Nephron progenitor cell (in vitro differentiated cells): ENCODE results near the gene AOAH.

Experiments
- DNase-seq: peaks from one replicate; pipeline ENCODE4 v3.0.0; 2021
- H3K27ac Mint-ChIP-seq: 2 replicates; pipeline ENCODE4 v1.8.0; 2021; ENCODE audit warnings: mild to moderate bottlenecking, moderate library complexity, mixed read lengths
- H3K27me3 Mint-ChIP-seq: 2 replicates; pipeline ENCODE4 v1.8.0; 2021; ENCODE audit warnings: mild to moderate bottlenecking, low read depth, mixed read lengths; ENCODE audit not compliant: poor library complexity
- H3K36me3 Mint-ChIP-seq: 2 replicates; pipeline ENCODE4 v1.8.0; 2021; ENCODE audit warnings: low read depth, mixed read lengths
- H3K4me1 Mint-ChIP-seq: 2 replicates; pipeline ENCODE4 v1.8.0; 2021; ENCODE audit warnings: mixed read lengths
- H3K4me3 Mint-ChIP-seq: 2 replicates; pipeline ENCODE4 v1.8.0; 2021; ENCODE audit warnings: mild to moderate bottlenecking, moderate library complexity, mixed read lengths
- H3K9me3 Mint-ChIP-seq: 2 replicates; pipeline ENCODE4 v1.8.0; 2021; ENCODE audit warnings: mild to moderate bottlenecking, moderate library complexity, mixed read lengths
- TF ChIP-seq, protein P1 (sequence below): fragments of 200-600 bp; sonication (generic); IDR thresholded peaks from 2 replicates; pipeline ENCODE4 v1.5.0; 2021; ENCODE audit warnings: antibody characterized with exemption

The AOAH gene

DNA sequence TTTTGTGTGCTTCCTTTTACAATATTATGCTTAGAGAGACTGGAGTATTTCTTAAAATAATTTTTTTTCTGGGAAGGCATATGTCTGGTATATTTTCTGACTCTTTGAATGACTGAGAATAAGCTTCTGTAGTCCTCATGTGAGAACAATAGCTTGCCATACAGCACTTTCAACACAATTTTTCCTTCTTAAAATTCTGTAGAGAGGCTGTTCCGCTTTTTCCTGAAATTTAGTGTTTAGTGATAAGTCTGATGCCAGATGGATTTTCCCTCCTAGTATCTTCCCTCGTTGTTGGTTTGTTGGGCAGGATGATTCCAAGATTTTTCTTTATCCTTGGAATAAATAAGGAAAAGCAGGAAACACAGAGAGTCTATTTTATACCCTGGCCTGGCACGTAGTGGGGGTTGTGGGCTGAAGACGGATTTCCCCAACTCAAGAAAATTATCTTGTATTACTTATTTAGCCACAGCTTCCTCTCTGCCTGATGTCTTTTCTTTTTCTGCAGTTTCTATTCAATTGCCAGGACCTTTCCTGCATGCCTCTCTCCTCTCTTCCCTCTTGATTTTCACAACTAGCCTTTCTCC, 111.2 kb downstream of the AOAH start:
- Mint-ChIP-seq H3K27me3 (peaks cover 3% of the 10 kb centered on the region), H3K4me3 (no peak overlapping the region), H3K4me1 (peaks cover 14% of the 10 kb centered on the region), H3K9me3 (no peaks in the 10 kb centered on the region), H3K27ac (no peak overlapping the region), H3K36me3 (no peaks in the 10 kb centered on the region)
- no peak for DNase-seq
- TF ChIP-seq, protein P1, sequence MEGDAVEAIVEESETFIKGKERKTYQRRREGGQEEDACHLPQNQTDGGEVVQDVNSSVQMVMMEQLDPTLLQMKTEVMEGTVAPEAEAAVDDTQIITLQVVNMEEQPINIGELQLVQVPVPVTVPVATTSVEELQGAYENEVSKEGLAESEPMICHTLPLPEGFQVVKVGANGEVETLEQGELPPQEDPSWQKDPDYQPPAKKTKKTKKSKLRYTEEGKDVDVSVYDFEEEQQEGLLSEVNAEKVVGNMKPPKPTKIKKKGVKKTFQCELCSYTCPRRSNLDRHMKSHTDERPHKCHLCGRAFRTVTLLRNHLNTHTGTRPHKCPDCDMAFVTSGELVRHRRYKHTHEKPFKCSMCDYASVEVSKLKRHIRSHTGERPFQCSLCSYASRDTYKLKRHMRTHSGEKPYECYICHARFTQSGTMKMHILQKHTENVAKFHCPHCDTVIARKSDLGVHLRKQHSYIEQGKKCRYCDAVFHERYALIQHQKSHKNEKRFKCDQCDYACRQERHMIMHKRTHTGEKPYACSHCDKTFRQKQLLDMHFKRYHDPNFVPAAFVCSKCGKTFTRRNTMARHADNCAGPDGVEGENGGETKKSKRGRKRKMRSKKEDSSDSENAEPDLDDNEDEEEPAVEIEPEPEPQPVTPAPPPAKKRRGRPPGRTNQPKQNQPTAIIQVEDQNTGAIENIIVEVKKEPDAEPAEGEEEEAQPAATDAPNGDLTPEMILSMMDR = no peak

DNA sequence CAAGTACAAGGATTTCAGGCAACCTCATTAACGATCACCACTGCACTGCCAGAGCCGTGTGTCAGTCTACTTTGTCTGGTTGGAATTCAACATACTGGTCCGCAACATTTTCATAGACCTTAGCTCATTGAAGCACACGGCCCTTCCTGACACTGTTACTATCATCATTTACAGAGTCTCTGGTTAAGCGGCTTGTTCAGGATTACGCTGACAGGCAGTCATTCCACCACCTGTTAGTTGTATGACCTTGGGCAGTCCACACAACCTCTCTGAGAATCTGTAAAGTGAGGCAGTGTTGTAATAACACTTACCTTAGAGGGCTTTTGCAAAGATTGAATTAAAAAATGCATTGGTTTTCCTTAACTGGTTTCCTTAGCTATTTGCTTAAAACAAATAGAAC, 112.6 kb downstream of the AOAH start:
- DNase-seq = no peak
- H3K9me3 Mint-ChIP-seq = no peaks in the 10 kb centered on the region
- H3K36me3 Mint-ChIP-seq = no peaks in the 10 kb centered on the region
- no peak overlapping the region for H3K4me3 Mint-ChIP-seq
- peaks cover 28% of the 10 kb centered on the region for H3K4me1 Mint-ChIP-seq
- peaks cover 6% of the 10 kb centered on the region for H3K27me3 Mint-ChIP-seq
- H3K27ac Mint-ChIP-seq = no peak overlapping the region
- TF ChIP-seq, protein P1 = no peak

DNA sequence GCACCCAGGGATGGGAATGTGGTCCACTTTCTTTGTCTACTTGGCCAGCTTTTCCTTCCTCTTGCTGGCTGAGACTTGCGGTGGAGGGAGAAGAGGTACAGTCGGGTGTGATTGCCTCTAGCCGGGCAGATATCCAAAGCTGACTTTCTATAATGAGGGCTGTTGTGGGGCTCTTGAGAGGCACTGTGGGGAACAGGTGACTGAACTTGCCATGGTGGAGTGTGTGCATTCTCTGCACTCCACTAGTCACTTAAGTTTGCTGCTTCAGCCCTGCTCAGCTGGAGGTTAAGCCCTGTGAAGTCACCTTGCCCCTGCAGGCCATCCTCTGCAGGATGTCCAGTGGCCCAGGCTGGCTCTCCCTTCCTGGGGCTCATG, 116.6 kb downstream of the AOAH start:
- Mint-ChIP-seq H3K27ac (peak overlapping the region; percentile 78), H3K36me3 (no peaks in the 10 kb centered on the region), H3K4me3 (peak overlapping the region; percentile 4), H3K4me1 (peaks cover 47% of the 10 kb centered on the region), H3K9me3 (no peaks in the 10 kb centered on the region), H3K27me3 (peaks cover 6% of the 10 kb centered on the region)
- TF ChIP-seq, protein P1 = no peak
- DNase-seq = no peak

DNA sequence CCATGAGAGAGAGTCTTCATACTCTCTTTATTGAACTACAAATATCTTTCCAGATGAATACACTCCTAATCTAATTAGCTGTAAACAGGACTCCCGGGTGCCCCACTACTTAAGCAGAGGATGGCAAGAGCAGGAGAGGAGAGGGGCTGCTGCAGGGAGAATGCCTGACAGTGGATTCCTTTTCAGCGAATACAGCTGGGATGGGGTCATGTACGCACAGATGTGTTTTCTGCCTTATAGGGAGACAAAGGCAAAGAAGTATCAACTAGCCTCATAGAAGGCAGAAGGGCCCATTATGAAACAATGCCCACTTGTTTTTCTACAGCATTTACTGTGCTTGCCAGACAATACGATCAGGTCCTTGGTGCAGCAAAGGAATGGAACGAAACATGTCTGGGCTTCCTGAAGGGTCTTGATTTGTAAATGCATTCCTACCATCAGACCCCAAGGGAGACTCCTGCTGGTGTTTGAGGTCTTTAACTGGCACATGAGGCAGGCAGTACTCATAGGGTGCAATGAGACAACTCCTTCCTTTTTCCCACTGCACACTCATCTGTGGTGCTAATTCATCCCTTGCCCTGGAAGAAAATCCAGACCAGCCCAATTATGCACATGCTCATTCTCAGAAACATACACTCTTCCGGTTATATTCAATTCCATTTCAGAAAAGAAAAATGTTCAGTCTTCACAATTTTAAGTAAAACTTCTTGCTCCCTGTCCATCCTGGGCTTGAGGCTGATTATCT, 117.1 kb downstream of the AOAH start:
- H3K36me3 Mint-ChIP-seq = no peaks in the 10 kb centered on the region
- no peak for DNase-seq
- peaks cover 6% of the 10 kb centered on the region for H3K27me3 Mint-ChIP-seq
- peaks cover 49% of the 10 kb centered on the region for H3K4me1 Mint-ChIP-seq
- H3K9me3 Mint-ChIP-seq = no peaks in the 10 kb centered on the region
- peak overlapping the region; percentile 4 for H3K27ac Mint-ChIP-seq
- TF ChIP-seq, protein P1 = no peak
- peak overlapping the region; percentile 4 for H3K4me3 Mint-ChIP-seq

DNA sequence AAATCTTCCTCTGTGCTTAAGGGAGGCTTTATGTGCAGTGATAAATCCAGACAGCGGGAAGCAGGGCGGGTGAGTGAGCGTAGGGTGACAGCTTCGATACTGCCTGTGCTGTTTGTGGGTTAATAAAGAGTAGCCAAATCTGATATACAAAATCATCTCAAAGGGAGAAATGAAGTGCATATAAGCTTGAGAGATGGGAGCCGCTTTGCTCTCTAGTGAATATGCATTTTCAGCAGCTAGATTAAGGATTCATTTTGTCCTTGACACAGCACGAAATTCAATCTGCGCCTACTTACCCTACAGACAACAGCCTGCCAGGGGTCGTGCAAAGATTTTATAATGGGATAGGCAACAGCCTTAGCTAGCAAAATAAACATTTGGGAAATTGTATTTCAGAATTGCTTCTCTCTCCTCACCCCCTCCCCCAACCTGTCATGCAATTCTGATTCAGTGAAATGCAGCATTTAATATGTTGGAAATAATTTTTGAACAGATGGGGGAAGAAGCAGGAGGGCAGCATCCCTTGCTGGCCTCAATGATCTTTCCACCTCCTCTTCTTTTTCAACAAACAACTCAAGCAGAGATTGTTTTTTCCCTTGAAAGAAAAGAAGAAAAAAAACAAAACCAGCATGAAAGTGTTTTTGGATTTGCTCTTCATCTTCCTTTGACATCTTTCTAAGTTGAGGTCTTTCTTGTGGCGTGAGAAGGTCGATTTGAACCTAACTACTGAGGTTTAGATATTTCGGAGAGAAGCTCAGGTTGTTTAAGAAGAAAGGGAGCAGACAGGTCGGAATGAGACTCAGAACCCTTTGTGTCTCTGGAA, 117.9 kb downstream of the AOAH start:
- peak overlapping the region; percentile 4 for H3K27ac Mint-ChIP-seq
- H3K4me3 Mint-ChIP-seq = no peak overlapping the region
- TF ChIP-seq, protein P1 = no peak
- H3K36me3 Mint-ChIP-seq = no peaks in the 10 kb centered on the region
- H3K27me3 Mint-ChIP-seq = peaks cover 6% of the 10 kb centered on the region
- no peaks in the 10 kb centered on the region for H3K9me3 Mint-ChIP-seq
- peaks cover 49% of the 10 kb centered on the region for H3K4me1 Mint-ChIP-seq
- no peak for DNase-seq
